Fibroblast of peridontal ligament (primary cell): ENCODE results near the gene NFS1.
"Not testable (repeated sequence)": the region's sequence is repeated elsewhere in the genome, so short reads cannot be mapped to it uniquely, and the experiment has no call there.

ENCODE experiments used
- DNase-seq: peaks from one replicate; pipeline ENCODE4 v3.0.0-alpha.2; 2010; ENCODE audit errors: extremely low read depth

NFS1 gene

GRCh38 chr20:35709259-35709658 is 10.1 kb upstream of the NFS1 start:
- DNase-seq = no peak

GRCh38 chr20:35708502-35708901 is 9.3 kb upstream of the NFS1 start:
- no peak for DNase-seq

- DNase-seq = not testable (repeated sequence)
Observed at GRCh38 chr20:35706591-35707529, 7.7 kb upstream of the NFS1 start.

GRCh38 chr20:35705894-35706293 is 6.7 kb upstream of the NFS1 start:
- not testable (repeated sequence) for DNase-seq

GRCh38 chr20:35704514-35705261 is 5.5 kb upstream of the NFS1 start:
- DNase-seq = no peak

GRCh38 chr20:35702824-35703695 is 3.9 kb upstream of the NFS1 start:
- DNase-seq = no peak

- peak; percentile 96 for DNase-seq
Observed at GRCh38 chr20:35702051-35702823, 3.1 kb upstream of the NFS1 start.

GRCh38 chr20:35700625-35701148 is 1.5 kb upstream of the NFS1 start:
- DNase-seq = no peak

- DNase-seq = peak; percentile 43
Observed at GRCh38 chr20:35699957-35700624, 939 bp upstream of the NFS1 start.

GRCh38 chr20:35698298-35699126 is 640 bp downstream of the NFS1 start:
- DNase-seq = no peak

GRCh38 chr20:35697696-35698297 is 1.4 kb downstream of the NFS1 start:
- no peak for DNase-seq

- no peak for DNase-seq
Observed at GRCh38 chr20:35695978-35696377, 3.2 kb downstream of the NFS1 start.

GRCh38 chr20:35695245-35695749 is 3.9 kb downstream of the NFS1 start:
- no peak for DNase-seq

GRCh38 chr20:35690265-35690664 is 8.9 kb downstream of the NFS1 start:
- no peak for DNase-seq

- DNase-seq = not testable (repeated sequence)
Observed at GRCh38 chr20:35686872-35687271, 12.3 kb downstream of the NFS1 start.

- DNase-seq = not testable (repeated sequence)
Observed at GRCh38 chr20:35685368-35685767, 13.8 kb downstream of the NFS1 start.

- no peak for DNase-seq
Observed at GRCh38 chr20:35681960-35682359, 17.2 kb downstream of the NFS1 start.

GRCh38 chr20:35680452-35681183 is 18.5 kb downstream of the NFS1 start:
- DNase-seq = no peak
